ENCODE data around the gene GLO1. TPM values are rescaled to one million over a fixed set of nuclear protein-coding genes. Genes with fewer than 3 reads are reported as not detected.
"Not testable (repeated sequence)": the region's sequence is repeated elsewhere in the genome, so short reads cannot be mapped to it uniquely, and the experiment has no call there.

GLO1 gene
- total RNA-seq, 1 donor from 2014 or later = 179 TPM

GRCh38 chr6:38708496-38708895 lies 5.6 kb upstream of the GLO1 start:
- DNase-seq (ENCODE audit: low read depth) = no peak

GRCh38 chr6:38705924-38706323 lies 3.0 kb upstream of the GLO1 start:
- peak; percentile 16 for DNase-seq (ENCODE audit: low read depth)

GRCh38 chr6:38703949-38704590 lies 1.1 kb upstream of the GLO1 start:
- DNase-seq (ENCODE audit: low read depth) = no peak

- no peak for DNase-seq (ENCODE audit: low read depth)
Observed at GRCh38 chr6:38701551-38701950, 1.4 kb downstream of the GLO1 start.

GRCh38 chr6:38699702-38700101 lies 3.2 kb downstream of the GLO1 start:
- not testable (repeated sequence) for DNase-seq (ENCODE audit: low read depth)

GRCh38 chr6:38697846-38698245 lies 5.1 kb downstream of the GLO1 start:
- no peak for DNase-seq (ENCODE audit: low read depth)

GRCh38 chr6:38696345-38696744 lies 6.6 kb downstream of the GLO1 start:
- no peak for DNase-seq (ENCODE audit: low read depth)

- DNase-seq (ENCODE audit: low read depth) = no peak
Observed at GRCh38 chr6:38695933-38696332, 7.0 kb downstream of the GLO1 start.

GRCh38 chr6:38695227-38695900 lies 7.6 kb downstream of the GLO1 start:
- DNase-seq (ENCODE audit: low read depth) = no peak

GRCh38 chr6:38688579-38689087 lies 14.3 kb downstream of the GLO1 start:
- DNase-seq (ENCODE audit: low read depth) = no peak

GRCh38 chr6:38687549-38687948 lies 15.4 kb downstream of the GLO1 start:
- no peak for DNase-seq (ENCODE audit: low read depth)

GRCh38 chr6:38687043-38687353 lies 15.9 kb downstream of the GLO1 start:
- no peak for DNase-seq (ENCODE audit: low read depth)

GRCh38 chr6:38686270-38687042 lies 16.5 kb downstream of the GLO1 start:
- no peak for DNase-seq (ENCODE audit: low read depth)

GRCh38 chr6:38684904-38685303 lies 18.0 kb downstream of the GLO1 start:
- no peak for DNase-seq (ENCODE audit: low read depth)

- DNase-seq (ENCODE audit: low read depth) = no peak
Observed at GRCh38 chr6:38684237-38684636, 18.7 kb downstream of the GLO1 start.

- no peak for DNase-seq (ENCODE audit: low read depth)
Observed at GRCh38 chr6:38681850-38682249, 21.1 kb downstream of the GLO1 start.

GRCh38 chr6:38679668-38680067 lies 23.3 kb downstream of the GLO1 start:
- no peak for DNase-seq (ENCODE audit: low read depth)

- no peak for DNase-seq (ENCODE audit: low read depth)
Observed at GRCh38 chr6:38678178-38678760, 24.7 kb downstream of the GLO1 start.

- DNase-seq (ENCODE audit: low read depth) = no peak
Observed at GRCh38 chr6:38676974-38677544, 25.9 kb downstream of the GLO1 start.

- no peak for DNase-seq (ENCODE audit: low read depth)
Observed at GRCh38 chr6:38676236-38676973, 26.5 kb downstream of the GLO1 start.

Data from myocyte (in vitro differentiated cells).